Islet of Langerhans (tissue), 1 donor: Measurements from ENCODE around the gene AMMECR1.
"Not testable (repeated sequence)": the region's sequence is repeated elsewhere in the genome, so short reads cannot be mapped to it uniquely, and the experiment has no call there.

ENCODE experiments used
- FAIRE-seq: peaks from one replicate; lab custom pipeline; 2011; peaks lifted over from hg19 to GRCh38; lab: Jason Lieb, UNC

The AMMECR1 gene

DNA sequence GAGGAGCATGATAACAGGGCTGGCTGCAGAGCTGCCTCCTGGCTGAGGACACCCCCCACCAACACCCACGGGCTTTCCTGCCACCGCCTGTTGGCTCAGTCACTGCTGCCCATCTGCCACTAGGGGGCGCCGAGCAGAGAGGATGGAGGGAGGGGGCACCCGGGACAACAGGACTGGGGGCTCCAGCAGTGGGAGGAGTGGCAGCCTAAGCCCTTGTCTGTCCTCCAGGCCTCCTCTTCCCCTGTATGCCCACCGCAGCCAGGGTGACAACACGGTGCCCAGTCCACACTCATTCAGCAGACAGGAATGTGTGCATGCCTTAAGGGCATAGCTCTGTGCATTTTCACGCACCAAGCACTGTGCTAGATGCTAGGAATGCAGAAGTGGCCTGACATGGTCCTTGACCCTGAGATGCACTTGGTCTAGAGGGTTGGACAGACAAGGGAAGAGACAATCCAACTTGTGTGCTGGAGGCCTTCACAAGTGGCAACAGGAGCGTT lies 149.9 kb downstream of the AMMECR1 start:
- no peak for FAIRE-seq

DNA sequence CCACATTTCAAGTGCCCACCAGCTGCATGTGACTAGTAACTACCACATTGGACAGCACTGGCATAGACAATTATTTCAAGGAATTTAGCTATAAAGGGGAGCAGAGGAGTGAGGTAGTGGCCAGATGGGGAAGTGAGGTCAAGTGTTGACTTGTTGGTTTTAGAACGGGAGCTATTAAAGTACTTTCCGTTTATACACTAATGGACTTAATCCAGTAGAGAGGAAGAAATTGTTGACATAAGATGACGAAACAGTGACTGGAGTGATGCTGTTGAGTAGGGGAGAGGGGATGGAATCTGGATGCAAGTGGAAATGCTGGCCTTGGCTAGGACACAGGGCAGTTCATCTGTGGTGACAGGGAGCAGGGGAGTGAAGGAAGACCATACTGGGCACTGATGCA lies 154.4 kb downstream of the AMMECR1 start:
- peak; percentile 49 for FAIRE-seq

DNA sequence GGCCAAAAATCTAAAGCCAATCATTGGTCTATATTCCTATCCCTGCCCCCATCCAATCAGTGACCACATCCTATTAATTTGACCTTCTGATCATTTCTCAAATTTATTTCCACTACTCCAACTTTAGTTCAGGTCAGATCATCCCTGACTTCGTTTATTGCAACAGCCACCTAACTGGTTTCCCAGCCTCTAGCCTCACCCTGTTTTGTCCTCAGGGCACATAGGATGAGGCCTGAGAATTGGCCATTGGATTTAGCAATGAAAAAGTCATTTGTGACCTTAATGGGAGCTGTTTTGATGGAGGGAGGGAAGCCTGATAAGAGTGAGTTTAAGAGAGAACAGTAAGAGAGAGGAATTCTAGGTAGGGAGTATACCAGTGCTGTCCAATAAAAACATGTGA lies 155.0 kb downstream of the AMMECR1 start:
- FAIRE-seq = no peak

DNA sequence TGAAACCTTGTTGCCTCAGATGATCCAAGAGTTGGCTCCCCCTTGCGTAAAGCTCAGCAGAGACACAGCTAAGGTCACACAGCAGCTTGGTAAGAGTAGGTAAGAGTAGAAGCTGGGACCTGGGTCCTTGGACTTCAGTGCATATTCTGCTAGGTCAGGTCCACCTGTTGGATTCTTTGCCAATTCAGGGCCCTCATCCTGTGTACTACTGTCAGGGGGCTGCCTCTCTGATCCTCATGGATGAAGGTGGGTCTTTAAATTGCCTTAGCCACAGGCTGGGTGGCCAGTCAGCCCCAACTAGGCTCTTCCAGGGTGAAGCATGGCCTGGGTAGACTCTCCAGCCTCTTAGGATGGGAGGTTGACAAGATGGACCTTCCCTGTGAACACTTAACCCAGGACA lies 155.8 kb downstream of the AMMECR1 start:
- no peak for FAIRE-seq

DNA sequence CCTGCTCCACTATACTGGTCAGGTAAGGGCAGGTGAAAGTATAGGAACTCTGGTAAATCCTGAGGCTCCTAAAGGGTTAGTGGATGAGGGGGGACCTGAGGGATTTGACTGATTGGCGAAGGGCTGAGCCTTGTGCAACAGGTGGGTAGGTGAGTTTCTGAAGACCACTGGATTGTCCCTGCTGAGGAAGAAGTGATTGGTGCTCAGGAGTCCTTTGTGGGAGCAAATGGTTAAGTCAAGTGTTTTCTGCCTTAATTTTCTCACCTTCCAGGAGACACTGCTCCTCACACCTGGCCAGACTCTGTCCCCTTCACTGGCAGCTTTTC lies 156.6 kb downstream of the AMMECR1 start:
- FAIRE-seq = no peak

DNA sequence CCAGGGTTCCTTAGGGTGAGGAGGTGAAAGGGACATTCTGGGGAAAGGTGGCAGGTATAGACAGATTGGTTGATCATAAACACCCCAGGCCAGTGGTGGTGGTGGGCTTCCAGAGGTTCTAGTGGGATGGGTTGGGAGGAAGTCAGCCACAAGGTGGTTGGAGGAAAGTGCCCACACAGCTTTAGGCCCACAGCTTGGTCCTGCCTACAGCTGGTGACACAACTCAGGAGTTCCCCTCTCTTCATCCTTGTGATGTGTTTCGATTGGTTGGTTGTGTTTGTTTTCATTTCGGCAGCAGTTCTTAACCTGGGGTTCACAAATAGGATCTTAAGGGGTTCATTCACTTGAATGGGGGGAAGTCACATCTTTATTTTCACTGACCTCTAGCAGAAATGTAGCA lies 158.0 kb downstream of the AMMECR1 start:
- FAIRE-seq = no peak

DNA sequence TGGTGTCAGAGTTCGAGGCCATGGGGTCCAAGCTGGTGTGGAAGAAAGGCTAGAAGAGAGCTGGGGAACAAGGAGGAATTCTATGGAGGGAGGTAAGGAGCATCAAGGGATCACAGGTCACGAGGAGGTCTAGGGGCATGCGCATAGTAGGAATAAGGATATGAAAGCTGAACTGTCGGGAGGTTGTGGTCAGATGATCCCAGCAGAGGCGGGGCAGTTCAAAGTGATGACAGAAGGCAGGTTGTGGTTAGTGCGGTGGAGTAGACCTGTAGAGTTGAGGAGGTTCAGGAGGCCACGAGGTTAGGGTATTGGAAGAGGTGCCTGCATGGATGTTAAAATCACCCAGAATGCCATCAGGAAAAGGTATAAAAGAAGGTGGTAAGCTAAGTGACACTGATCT lies 158.7 kb downstream of the AMMECR1 start:
- no peak for FAIRE-seq

DNA sequence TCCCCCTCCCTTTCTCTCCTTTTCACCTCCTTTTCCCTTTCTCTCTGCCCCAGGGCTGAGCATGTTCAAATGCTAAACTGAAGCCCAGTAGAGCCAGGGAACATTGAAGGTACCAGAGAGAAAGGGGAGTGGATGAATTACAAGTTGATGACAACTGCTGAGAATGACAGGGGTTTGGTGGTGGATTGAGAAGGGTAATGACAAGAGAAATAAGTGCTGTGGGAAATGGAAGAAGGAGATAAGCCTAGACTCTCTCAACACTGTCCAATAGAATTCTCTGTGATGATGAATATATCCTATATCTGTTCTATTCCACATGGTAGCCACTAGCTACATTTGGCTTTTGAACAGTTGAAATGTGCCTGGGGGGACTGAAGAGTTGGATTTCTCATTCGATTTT lies 160.4 kb downstream of the AMMECR1 start:
- no peak for FAIRE-seq

DNA sequence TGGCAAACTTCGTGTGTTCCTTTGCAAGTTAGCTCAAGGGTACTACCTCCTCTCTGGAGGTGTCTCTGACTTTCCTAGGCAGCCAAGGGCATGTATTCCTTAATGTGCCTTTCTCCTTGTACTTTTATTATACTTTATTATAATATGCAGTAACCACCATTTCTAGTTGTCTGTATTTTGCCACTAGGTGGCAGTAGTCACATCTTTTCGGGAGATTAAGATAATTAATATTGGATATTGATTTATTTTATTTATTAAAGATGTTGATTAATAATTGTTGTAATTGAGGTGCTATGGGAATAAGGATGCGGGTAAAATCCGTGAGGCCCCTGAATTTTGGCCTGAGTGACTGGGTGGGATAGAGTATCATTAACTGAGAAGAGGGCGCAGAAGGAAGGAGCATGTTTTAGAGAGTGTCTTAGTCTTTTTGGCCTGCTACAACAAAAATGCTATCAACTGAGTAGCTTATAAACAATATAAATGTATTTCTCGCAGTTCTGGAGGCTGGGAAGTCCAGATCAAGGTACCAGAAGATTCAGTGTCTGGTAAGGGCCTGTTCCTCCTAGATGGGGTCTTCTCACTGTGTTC lies 161.6 kb downstream of the AMMECR1 start:
- FAIRE-seq = no peak

DNA sequence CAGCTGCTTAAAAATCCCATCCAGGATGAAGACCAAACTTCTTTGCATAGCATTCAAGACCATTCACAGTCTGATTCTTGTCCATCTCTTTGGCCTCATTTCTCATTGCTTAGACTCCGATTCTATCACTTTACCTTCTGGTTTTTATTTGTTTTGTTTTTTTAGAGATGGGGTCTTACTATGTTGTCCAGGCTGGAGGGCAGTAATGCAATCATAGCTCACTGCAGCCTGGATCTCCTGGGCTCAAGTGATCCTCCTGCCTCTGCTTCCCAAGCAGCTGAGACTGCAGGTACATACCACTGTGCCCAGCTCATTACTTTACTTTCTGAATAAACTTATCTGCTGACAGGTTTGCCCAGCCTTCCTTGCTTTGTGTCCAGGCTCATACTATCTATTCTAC lies 162.1 kb downstream of the AMMECR1 start:
- FAIRE-seq = no peak

DNA sequence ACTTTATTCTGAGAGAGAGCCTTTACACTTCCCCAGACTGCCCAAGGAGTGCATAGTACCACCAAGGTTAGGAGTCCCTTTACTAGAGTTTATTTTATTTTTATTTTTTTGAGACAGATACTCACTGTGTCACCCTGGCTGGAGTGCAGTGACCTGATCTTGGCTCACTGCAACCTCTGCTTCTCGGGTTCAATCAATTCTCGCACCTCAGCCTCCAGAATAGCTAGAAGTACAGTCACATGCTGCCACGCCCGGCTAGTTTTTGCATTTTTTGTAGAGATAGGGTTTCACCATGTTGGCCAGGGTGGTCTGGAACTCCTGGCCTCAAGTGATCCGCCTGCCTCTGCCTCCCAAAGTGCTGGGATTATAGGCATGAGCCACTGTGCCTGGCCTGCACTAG lies 163.6 kb downstream of the AMMECR1 start:
- not testable (repeated sequence) for FAIRE-seq

DNA sequence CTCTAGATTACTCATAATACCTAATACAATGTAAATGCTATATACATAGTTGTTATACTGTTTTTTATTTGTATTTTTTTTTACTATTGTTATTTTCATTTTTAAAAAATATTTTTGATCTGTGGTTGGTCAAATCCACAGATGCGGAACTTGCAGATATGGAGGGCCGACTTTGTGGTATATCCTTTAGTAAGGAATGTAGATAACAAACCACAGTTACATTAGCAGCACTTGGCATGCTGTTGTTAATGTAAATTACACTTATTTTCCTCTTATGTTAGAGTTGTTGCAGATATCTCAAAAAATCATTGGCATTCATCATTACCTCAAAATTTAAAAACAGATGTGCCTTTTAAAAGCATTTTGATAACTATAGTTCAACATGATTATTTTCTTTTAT lies 164.0 kb downstream of the AMMECR1 start:
- FAIRE-seq = no peak

DNA sequence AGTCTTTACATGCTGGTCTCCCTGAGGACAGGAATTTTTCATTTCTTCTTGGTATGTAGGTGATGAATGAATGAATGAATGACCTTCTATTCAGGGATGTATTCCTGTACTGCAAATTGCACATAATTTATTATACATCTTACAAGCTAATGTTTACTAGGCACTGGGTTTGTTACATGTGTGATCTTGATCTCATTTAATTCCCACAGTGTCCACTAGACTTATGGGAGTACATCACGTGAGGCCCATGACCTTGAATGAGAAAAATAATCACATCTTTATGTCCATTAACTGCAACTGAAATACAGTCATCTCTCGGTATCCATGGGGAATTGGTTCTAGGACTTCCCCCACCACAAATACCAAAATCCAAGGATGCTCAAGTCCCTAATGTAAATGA lies 164.6 kb downstream of the AMMECR1 start:
- FAIRE-seq = no peak

DNA sequence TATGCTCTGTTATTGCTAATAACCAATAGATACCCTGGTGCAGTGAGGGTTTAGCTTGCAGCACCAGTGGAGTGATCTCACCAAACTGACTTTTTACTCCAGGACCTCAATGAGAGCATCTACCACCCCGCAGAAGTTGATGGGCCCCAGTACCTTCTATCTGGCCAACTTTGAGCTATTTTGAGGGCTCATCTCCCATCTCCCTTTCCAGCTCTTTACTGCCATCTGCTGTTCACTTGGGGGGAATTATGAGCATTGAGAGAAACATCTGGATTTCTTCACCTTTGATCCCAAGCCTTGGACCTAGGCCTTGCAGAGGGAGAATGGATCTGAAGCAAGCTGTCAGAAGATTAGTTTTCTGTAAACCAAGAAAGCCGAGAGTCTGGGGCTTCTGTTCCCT lies 171.4 kb downstream of the AMMECR1 start:
- peak; percentile 55 for FAIRE-seq

DNA sequence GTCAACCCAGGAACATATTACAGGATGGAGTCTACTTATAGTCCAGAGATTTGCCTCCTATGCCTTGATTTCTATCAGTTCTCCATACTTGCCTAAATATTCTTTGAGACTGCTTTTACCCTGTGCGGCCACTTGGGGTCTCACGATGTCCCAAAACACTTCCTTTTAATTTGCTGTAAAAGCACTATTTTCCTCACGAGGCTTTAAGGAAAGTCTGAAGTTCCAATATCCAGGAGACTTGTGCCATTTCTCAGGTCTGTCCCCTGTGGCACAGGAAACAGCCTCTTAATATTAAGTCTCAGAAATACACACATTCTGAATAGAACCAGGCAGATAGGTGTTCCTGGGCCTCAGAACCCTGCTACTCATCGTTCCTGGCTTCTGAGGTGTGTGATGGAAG lies 172.0 kb downstream of the AMMECR1 start:
- peak; percentile 93 for FAIRE-seq

DNA sequence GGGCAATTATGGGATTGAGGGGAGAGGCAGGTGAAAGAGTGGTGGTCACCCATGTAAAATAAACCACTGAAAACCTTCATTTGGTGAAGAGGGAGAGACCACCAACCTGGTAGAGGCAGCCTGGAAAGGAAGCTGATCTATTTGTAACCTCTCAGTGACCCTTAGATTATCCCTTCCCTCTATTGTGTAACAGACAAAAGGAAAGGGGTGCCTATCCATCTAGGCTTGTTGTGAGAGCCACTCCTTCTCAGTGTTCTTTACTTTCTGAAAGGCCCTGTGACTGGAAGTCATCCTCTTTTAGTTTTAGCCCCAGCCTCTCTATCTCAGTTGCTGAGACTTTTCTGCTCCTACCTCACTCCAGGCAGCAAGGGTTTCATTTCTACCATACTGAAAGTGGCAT lies 172.6 kb downstream of the AMMECR1 start:
- FAIRE-seq = no peak
